HCT116 (cell line): ENCODE data around the gene SEC16A. TPM values are rescaled to one million over a fixed set of nuclear protein-coding genes. Genes with fewer than 3 reads are reported as not detected.
A peak's percentile ranks its signal among the peaks of the same experiment; 100 is the strongest.

Experiments used
- ATAC-seq: fragments of 200-7000 bp; cut with Tn5 transposase; 2 replicates; pipeline ENCODE4 v1.9.1; 2020; ENCODE audit warnings: mild to moderate bottlenecking, moderate library complexity
- BruUV-seq: library from RNA; stranded (reverse); fragments of 400-500 nt; replicated peaks from 2 replicates; lab custom pipeline; 2021; lab: Mats Ljungman, UMichigan
- CTCF ChIA-PET: fragments of 300-600 bp; sonication (Branson Sonifier 250); formaldehyde crosslinking; loops from one replicate; lab custom pipeline; 2021; ENCODE audit warnings: antibody characterized with exemption; lab: Charles Lee
- POLR2A ChIA-PET: fragments of 300-600, 350-600 bp; sonication (Branson Sonifier 250); formaldehyde crosslinking; loops from one replicate; lab custom pipeline; 2021; ENCODE audit warnings: antibody characterized with exemption; lab: Charles Lee
- RAD21 ChIA-PET, 2 experiments: fragments of 300-600 bp; sonication (Branson Sonifier 250); formaldehyde crosslinking; loops; one replicate each; lab custom pipeline; 2023; ENCODE audit warnings: low total read pairs in 2 of 2; ENCODE audit not compliant: uncharacterized antibody in 2 of 2, unreplicated experiment in 2 of 2, low non-redundant PET in 1 of 2; lab: Charles Lee
- DNase-seq: peaks from one replicate; pipeline ENCODE4 v3.0.0-alpha.2; 2010; ENCODE audit warnings: low read depth, low spot score
- H2AFZ ChIP-seq: fragments of 200-600 bp; shearing (Covaris generic), sonication (generic); 2 replicates; pipeline ENCODE4 v1.6.1; 2017; ENCODE audit warnings: low read depth, mixed run types, mixed read lengths, antibody characterized with exemption, low read length; ENCODE audit not compliant: poor library complexity, severe bottlenecking
- H3K27ac ChIP-seq: 2 replicates; pipeline ENCODE4 v1.5.1; 2012; ENCODE audit warnings: low read depth, low read length
- H3K27me3 ChIP-seq: fragments of 200-600 bp; sonication (generic); 2 replicates; pipeline ENCODE4 v1.6.1; 2016; ENCODE audit warnings: mixed run types, low read length, mixed read lengths; ENCODE audit not compliant: insufficient read depth
- H3K36me3 ChIP-seq, 2 experiments: fragments of 200-500 bp in 1 of 2; fragments of 200-600 bp in 1 of 2; sonication (Bioruptor generic) in 1 of 2; sonication (generic) in 1 of 2; 2 replicates each; pipeline versions ENCODE4 v1.5.1 to v1.6.1; 2014 to 2016; ENCODE audit warnings: low read length in 2 of 2, inconsistent platforms in 1 of 2, mixed read lengths in 1 of 2, mixed run types in 1 of 2; ENCODE audit not compliant: insufficient read depth in 2 of 2, control insufficient read depth in 1 of 2
- H3K4me1 ChIP-seq, 2 experiments: fragments of 200-600 bp in 1 of 2; sonication (generic) in 1 of 2; 2 replicates each; pipeline versions ENCODE4 v1.5.1 to v1.6.1; 2012 to 2017; ENCODE audit warnings: low read length in 2 of 2, inconsistent platforms in 1 of 2, mild to moderate bottlenecking in 1 of 2, mixed read lengths in 1 of 2, mixed run types in 1 of 2, moderate library complexity in 1 of 2; ENCODE audit not compliant: insufficient read depth in 2 of 2, control insufficient read depth in 1 of 2
- H3K4me2 ChIP-seq: fragments of 200-600 bp; sonication (generic); 2 replicates; pipeline ENCODE4 v1.6.1; 2017; ENCODE audit warnings: mixed run types, low read length, mixed read lengths
- H3K4me3 ChIP-seq, 2 experiments: fragments of 200-600 bp in 1 of 2; sonication (generic) in 1 of 2; replicated peaks in 1 of 2; 2 replicates each; pipeline ENCODE4 v1.5.1; 2011 to 2016; ENCODE audit warnings: low read length in 2 of 2, control low read depth in 1 of 2, low read depth in 1 of 2, mild to moderate bottlenecking in 1 of 2, mixed read lengths in 1 of 2, mixed run types in 1 of 2
- H3K79me2 ChIP-seq: fragments of 200-600 bp; sonication (generic); 2 replicates; pipeline ENCODE4 v1.6.1; 2017; ENCODE audit warnings: mild to moderate bottlenecking, mixed run types, low read length, moderate library complexity, mixed read lengths; ENCODE audit not compliant: insufficient read depth
- H3K9ac ChIP-seq: fragments of 200-600 bp; sonication (generic); 2 replicates; pipeline ENCODE4 v1.6.1; 2016; ENCODE audit warnings: low read length, mixed read lengths
- H3K9me2 ChIP-seq: fragments of 200-600 bp; sonication (generic), shearing (Covaris generic); 2 replicates; pipeline ENCODE4 v1.6.1; 2017; ENCODE audit warnings: mixed run types, mild to moderate bottlenecking, moderate library complexity; ENCODE audit not compliant: insufficient read depth
- H3K9me3 ChIP-seq, 2 experiments: fragments of 200-500 bp in 1 of 2; fragments of 200-600 bp in 1 of 2; sonication (Bioruptor generic) in 1 of 2; sonication (generic) in 1 of 2; 2 replicates each; pipeline ENCODE4 v1.6.1; 2014 to 2017; ENCODE audit warnings: low read length in 2 of 2, mixed read lengths in 2 of 2, inconsistent platforms in 1 of 2, low read depth in 1 of 2, mild to moderate bottlenecking in 1 of 2, mixed run types in 1 of 2, moderate library complexity in 1 of 2; ENCODE audit not compliant: control insufficient read depth in 1 of 2, insufficient read depth in 1 of 2
- H4K20me1 ChIP-seq: fragments of 200-600 bp; sonication (generic), shearing (Covaris generic); 2 replicates; pipeline ENCODE4 v1.6.1; 2017; ENCODE audit warnings: mixed run types, mild to moderate bottlenecking, moderate library complexity; ENCODE audit not compliant: insufficient read depth
- EZH2phosphoT487 ChIP-seq: fragments of 200-600 bp; IDR thresholded peaks from 2 replicates; pipeline ENCODE4 v1.6.1; 2018; ENCODE audit warnings: antibody characterized with exemption, borderline replicate concordance
- POLR2AphosphoS5 ChIP-seq: IDR thresholded peaks from 2 replicates; pipeline ENCODE4 v1.6.1; 2011; ENCODE audit warnings: mild to moderate bottlenecking, low read depth, low read length, moderate library complexity
- REST ChIP-seq: IDR thresholded peaks from 2 replicates; pipeline ENCODE4 v1.6.1; 2012; ENCODE audit warnings: low read depth
- SRF ChIP-seq: IDR thresholded peaks from 2 replicates; pipeline ENCODE4 v1.6.1; 2012; ENCODE audit warnings: low read depth
- ZNF274 ChIP-seq: fragments of 200-500 bp; sonication (Bioruptor generic); IDR thresholded peaks from 2 replicates; pipeline ENCODE4 v1.6.1; 2014; ENCODE audit warnings: mild to moderate bottlenecking, low read depth, low read length, inconsistent platforms
- intact Hi-C: fragments of 100-400 bp; cut with micrococcal nuclease; formaldehyde crosslinking; loops from 2 replicates; pipeline ENCODE4 v1.10.0; 2022
- total RNA-seq: library from RNA; stranded (reverse); gene quantifications from one replicate; pipeline ENCODE4 v1.2.1, GENCODE V29; 2021; ENCODE audit not compliant: unreplicated experiment

SEC16A gene
- total RNA-seq, 1 experiment from 2014 or later: 49.8 TPM

- no TSS peak for BruUV-seq
- H3K79me2 ChIP-seq: no peaks in the 10 kb centered on the region
- no peak overlapping the region for H3K4me3 ChIP-seq
- no peak overlapping the region for H2AFZ ChIP-seq
- no peak overlapping the region for H3K27ac ChIP-seq
- no peak for TF ChIP-seq POLR2AphosphoS5
- no peak for TF ChIP-seq EZH2phosphoT487
- no peak for TF ChIP-seq ZNF274
- no peak for TF ChIP-seq REST
- TF ChIP-seq SRF: no peak
- intact Hi-C loops: no loop called here
- no peaks in the 10 kb centered on the region for H3K27me3 ChIP-seq
- H3K4me1 ChIP-seq: no peaks in the 10 kb centered on the region
- ChIA-PET RAD21 (no interaction called here), POLR2A (no interaction called here), CTCF (no interaction called here)
- no peaks in the 10 kb centered on the region for H3K9me3 ChIP-seq
- DNase-seq (no peak), ATAC-seq (peak; percentile 81)
- H3K9me2 ChIP-seq: no peaks in the 10 kb centered on the region
- no peaks in the 10 kb centered on the region for H4K20me1 ChIP-seq
- peaks cover 8 to 25% of the 10 kb centered on the region in 2 experiments for H3K36me3 ChIP-seq
- no peak overlapping the region for H3K9ac ChIP-seq
- H3K4me2 ChIP-seq: no peak overlapping the region
Measured at GRCh38 chr9:136512651-136513071, 29.8 kb upstream of the SEC16A start.
